NCI-H1694 treated with DMSO at 0.1 percent for 48 hours (cell line): ENCODE measurements around the gene SLC4A3.
"Not testable (repeated sequence)": the region's sequence is repeated elsewhere in the genome, so short reads cannot be mapped to it uniquely, and the experiment has no call there.

Source experiments
- DNase-seq: peaks from one replicate; lab custom pipeline; 2025; lab: John Stamatoyannopoulos, UW

The SLC4A3 gene

DNA sequence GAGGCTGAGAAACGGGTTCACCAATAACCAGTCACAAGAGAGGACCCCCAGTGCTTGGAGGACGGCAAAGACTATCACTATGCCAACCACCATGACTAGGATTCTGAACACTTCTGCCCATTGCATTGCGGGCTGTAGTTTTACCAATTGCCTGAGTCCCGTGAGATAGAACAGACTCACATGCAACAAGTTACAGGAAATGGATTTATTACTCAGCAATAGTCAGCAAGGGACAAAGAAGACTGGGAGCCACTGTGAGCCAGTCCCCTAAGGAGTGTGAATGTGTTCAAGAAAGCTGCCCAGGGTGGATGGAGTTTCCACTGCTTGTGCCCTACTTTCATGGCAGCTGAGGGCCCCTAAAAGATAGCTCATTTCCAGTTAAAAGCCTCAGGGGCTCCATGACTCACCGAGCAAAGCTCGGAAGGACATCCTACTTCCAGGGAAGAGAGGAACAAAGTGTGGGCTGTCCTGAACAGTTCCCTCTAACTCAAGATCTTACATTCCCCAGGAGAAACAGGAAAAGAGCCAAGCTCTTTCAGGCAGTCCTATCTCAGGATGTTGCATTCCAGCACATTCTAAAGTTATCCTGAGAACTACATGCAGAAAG, 54.4 kb downstream of the SLC4A3 start:
- no peak for DNase-seq

DNA sequence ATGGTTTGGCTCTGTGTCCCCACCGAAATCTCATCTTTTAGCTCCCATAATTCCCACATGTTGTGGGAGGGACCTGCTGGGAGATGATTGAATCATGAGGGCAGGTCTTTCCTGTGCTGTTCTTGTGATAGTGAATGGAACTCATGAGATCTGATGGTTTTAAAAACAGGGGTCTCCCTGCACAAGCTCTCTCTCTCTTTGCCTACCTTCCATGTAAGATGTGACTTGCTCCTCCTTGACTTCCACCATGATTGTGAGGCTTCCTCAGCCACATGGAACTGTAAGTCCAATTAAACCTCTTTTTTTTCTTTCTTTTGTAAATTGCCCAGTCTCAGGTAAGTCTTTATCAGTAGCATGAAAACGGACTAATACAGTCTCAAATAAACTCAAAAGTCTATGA, 56.0 kb downstream of the SLC4A3 start:
- DNase-seq, result not testable (repeated sequence)

DNA sequence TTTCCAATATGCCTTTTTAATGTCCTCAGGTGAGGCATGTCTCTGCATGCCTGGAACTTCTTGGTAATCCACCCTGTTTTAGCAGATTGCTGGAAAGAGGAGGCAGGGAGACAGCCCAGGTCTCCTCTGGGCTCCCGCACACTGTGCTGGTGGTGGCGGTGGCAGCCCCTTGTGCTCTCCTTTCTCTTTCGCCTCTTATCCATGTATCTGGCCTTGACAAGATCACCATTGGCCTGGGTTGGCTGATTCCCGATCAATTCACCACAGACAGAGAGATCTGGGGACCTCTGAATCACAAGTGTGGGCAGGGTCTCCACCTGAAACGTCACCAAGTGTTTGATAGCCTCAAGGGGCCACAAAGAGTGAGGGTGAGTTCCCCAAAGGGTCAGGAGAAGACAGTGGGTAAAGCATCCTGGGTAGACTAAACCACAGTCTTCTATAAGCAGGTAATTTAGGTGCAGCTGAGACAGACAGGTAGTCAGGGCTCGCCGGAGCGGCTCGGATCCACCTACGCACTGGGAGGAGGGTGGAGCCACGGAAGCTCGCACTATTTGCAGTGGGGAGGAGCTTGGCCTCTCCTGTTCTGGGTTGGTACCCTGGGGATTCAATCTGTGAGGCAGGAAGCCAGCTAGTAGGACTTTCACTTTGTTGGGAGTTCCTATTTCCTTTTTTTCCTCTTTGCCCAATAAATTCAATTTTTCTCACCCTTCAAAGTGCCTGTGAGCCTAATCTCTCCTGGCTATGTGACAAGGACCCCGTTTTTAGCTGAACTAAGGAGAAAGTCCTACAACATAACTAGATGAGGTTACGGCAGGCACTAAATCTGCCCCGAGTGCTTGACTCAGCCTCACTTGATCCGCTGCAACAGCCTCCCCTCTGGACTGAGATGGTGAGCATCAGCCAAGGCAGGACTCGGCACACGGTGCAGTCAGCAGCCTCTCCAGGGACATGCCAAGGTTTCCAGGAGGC, 57.6 kb downstream of the SLC4A3 start:
- no peak for DNase-seq

DNA sequence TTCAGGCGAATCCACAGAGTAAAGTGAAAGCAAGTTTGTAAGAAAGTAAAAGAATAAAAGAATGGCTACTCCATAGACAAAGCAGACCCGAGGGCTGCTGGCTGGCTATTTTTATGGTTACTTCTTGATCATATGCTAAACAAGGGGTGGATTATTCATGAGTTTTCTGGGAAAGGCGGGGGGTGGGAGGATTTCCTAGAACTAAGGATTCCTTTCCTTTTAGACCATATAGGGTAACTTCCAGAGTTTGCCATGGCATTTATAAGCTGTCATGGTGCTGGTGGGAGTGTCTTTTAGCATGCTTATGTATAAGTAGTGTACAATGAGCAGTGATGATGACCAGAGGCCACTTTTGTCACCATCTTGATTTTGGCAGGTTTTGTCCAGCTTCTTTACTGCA, 59.8 kb downstream of the SLC4A3 start:
- no peak for DNase-seq

GRCh38 chr2:219687882-219688559, 60.6 kb downstream of the SLC4A3 start:
- DNase-seq, result no peak

- DNase-seq, result no peak
Measured at GRCh38 chr2:219688560-219689445, 61.4 kb downstream of the SLC4A3 start.

DNA sequence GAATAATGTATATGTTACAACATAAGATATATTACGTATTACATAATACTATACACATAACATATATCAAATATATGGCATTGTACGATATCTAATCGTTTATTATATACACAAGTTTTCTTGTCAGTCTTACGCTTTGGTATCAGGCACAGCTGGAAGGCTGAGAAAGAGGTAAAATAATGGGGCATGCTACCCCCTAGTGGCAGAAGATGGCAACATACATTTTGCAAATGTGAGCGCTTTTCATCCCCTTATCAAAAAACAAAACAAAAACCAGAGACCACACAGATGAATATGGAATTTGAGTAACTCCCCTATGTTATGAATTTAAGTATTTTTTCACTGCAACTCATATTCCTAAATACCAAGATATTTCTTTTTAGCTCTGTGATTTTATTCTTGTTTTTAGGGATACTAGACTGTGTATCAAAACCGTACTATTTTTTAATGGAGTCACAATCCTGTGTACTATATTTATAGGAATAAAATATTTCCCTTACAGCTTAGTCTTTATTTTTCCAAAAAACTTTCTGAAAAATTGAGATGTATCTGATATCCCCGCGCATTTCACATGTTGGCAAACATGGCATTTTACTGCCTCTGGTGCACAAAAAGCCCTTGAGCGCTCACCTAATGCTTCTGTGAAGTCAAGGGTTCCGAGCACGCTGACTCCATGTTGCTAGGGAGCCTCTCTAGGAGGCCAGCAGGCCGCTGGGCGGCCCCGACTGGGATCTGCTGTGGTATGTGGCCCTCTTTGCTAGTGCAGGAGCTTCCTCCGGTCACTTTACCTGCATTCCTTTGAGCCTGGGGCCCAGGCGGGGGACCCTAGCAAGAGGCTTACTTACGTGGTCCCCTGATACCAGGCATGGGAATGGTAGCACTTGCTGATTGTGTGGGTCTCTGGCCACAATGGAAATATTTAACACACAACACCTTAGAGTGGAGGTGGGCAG, 62.5 kb downstream of the SLC4A3 start:
- DNase-seq, result peak; percentile 68

- DNase-seq, result no peak
Measured at GRCh38 chr2:219691571-219691970, 64.1 kb downstream of the SLC4A3 start.
